ENCODE results near the gene PEPD. TPM values are rescaled to one million over a fixed set of nuclear protein-coding genes. Genes with fewer than 3 reads are reported as not detected.

PEPD gene
- total RNA-seq, 1 experiment from 2014 or later: 83.1 TPM

GRCh38 chr19:33508431-33508830 lies 13.2 kb downstream of the PEPD start:
- Mint-ChIP-seq H3K36me3 (no peaks in the 10 kb centered on the region; the same call in 1 of the 2 replicates), H3K4me1 (peaks cover 26% of the 10 kb centered on the region), H3K4me3 (no peak overlapping the region), H3K9me3 (no peaks in the 10 kb centered on the region), H3K27ac (no peak overlapping the region), H3K27me3 (ENCODE audit: low read depth) (no peaks in the 10 kb centered on the region)
- TF ChIP-seq ZNF396 (CRISPR knock-in tag; IDR thresholded peaks at IDR 0.05; ENCODE audit: borderline replicate concordance) (no peak), ZNF532 (CRISPR knock-in tag; IDR thresholded peaks at IDR 0.05; ENCODE audit: borderline replicate concordance) (no peak), MLX (CRISPR knock-in tag; IDR thresholded peaks at IDR 0.05) (no peak), FOXP4 (CRISPR knock-in tag; IDR thresholded peaks at IDR 0.05) (no peak), NFE2L1 (CRISPR knock-in tag; IDR thresholded peaks at IDR 0.05) (no peak), TEAD1 (CRISPR knock-in tag; IDR thresholded peaks at IDR 0.05) (no peak), ZNF138 (CRISPR knock-in tag; conservative IDR thresholded peaks at IDR 0.05) (no peak), STAT6 (CRISPR knock-in tag; conservative IDR thresholded peaks at IDR 0.05; ENCODE audit: low read depth) (no peak), ZNF671 (CRISPR knock-in tag; IDR thresholded peaks at IDR 0.05) (no peak), FOXJ3 (CRISPR knock-in tag; IDR thresholded peaks at IDR 0.05; ENCODE audit: borderline replicate concordance) (no peak), NFATC4 (CRISPR knock-in tag; IDR thresholded peaks at IDR 0.05) (no peak), GABPB1 (CRISPR knock-in tag; IDR thresholded peaks at IDR 0.05) (no peak)
- TF ChIP-seq, protein P1, sequence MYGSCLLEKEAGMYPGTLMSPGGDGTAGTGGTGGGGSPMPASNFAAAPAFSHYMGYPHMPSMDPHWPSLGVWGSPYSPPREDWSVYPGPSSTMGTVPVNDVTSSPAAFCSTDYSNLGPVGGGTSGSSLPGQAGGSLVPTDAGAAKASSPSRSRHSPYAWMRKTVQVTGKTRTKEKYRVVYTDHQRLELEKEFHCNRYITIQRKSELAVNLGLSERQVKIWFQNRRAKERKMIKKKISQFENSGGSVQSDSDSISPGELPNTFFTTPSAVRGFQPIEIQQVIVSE (CRISPR knock-in tag; IDR thresholded peaks at IDR 0.05; ENCODE audit: borderline replicate concordance): no peak
- TF ChIP-seq, protein P2, sequence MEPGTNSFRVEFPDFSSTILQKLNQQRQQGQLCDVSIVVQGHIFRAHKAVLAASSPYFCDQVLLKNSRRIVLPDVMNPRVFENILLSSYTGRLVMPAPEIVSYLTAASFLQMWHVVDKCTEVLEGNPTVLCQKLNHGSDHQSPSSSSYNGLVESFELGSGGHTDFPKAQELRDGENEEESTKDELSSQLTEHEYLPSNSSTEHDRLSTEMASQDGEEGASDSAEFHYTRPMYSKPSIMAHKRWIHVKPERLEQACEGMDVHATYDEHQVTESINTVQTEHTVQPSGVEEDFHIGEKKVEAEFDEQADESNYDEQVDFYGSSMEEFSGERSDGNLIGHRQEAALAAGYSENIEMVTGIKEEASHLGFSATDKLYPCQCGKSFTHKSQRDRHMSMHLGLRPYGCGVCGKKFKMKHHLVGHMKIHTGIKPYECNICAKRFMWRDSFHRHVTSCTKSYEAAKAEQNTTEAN (CRISPR knock-in tag; IDR thresholded peaks at IDR 0.05): no peak
- TF ChIP-seq, protein P3, sequence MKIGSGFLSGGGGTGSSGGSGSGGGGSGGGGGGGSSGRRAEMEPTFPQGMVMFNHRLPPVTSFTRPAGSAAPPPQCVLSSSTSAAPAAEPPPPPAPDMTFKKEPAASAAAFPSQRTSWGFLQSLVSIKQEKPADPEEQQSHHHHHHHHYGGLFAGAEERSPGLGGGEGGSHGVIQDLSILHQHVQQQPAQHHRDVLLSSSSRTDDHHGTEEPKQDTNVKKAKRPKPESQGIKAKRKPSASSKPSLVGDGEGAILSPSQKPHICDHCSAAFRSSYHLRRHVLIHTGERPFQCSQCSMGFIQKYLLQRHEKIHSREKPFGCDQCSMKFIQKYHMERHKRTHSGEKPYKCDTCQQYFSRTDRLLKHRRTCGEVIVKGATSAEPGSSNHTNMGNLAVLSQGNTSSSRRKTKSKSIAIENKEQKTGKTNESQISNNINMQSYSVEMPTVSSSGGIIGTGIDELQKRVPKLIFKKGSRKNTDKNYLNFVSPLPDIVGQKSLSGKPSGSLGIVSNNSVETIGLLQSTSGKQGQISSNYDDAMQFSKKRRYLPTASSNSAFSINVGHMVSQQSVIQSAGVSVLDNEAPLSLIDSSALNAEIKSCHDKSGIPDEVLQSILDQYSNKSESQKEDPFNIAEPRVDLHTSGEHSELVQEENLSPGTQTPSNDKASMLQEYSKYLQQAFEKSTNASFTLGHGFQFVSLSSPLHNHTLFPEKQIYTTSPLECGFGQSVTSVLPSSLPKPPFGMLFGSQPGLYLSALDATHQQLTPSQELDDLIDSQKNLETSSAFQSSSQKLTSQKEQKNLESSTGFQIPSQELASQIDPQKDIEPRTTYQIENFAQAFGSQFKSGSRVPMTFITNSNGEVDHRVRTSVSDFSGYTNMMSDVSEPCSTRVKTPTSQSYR (CRISPR knock-in tag; IDR thresholded peaks at IDR 0.05): no peak
- TF ChIP-seq, protein P4, sequence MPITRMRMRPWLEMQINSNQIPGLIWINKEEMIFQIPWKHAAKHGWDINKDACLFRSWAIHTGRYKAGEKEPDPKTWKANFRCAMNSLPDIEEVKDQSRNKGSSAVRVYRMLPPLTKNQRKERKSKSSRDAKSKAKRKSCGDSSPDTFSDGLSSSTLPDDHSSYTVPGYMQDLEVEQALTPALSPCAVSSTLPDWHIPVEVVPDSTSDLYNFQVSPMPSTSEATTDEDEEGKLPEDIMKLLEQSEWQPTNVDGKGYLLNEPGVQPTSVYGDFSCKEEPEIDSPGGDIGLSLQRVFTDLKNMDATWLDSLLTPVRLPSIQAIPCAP (CRISPR knock-in tag; IDR thresholded peaks at IDR 0.05): no peak
- TF ChIP-seq, protein P5, sequence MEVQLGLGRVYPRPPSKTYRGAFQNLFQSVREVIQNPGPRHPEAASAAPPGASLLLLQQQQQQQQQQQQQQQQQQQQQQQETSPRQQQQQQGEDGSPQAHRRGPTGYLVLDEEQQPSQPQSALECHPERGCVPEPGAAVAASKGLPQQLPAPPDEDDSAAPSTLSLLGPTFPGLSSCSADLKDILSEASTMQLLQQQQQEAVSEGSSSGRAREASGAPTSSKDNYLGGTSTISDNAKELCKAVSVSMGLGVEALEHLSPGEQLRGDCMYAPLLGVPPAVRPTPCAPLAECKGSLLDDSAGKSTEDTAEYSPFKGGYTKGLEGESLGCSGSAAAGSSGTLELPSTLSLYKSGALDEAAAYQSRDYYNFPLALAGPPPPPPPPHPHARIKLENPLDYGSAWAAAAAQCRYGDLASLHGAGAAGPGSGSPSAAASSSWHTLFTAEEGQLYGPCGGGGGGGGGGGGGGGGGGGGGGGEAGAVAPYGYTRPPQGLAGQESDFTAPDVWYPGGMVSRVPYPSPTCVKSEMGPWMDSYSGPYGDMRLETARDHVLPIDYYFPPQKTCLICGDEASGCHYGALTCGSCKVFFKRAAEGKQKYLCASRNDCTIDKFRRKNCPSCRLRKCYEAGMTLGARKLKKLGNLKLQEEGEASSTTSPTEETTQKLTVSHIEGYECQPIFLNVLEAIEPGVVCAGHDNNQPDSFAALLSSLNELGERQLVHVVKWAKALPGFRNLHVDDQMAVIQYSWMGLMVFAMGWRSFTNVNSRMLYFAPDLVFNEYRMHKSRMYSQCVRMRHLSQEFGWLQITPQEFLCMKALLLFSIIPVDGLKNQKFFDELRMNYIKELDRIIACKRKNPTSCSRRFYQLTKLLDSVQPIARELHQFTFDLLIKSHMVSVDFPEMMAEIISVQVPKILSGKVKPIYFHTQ (CRISPR knock-in tag; IDR thresholded peaks at IDR 0.05): no peak
- ChIA-PET CTCF (interaction anchor here (1.2 kb wide), 1 partner anchor 270 kb away, joined by 5 read pairs; no protein-coding TSS in a partner anchor), POLR2A (no interaction called here)
- no peak for DNase-seq (ENCODE audit: low spot score)
- no peak for ATAC-seq

All from WTC11 (cell line).